ENCODE results near the gene TMEM204. TPM values are rescaled to one million over a fixed set of nuclear protein-coding genes. Genes with fewer than 3 reads are reported as not detected.

Gene TMEM204
- total and polyA plus RNA-seq, 2 donors (not counting 1 experiment from before 2014, with no cell fraction given) = 10.9 to 12.4 TPM

- Histone ChIP-seq H3K79me2 (ENCODE audit: control insufficient read depth, insufficient read depth, low read length) (no peaks in the 10 kb centered on the region), H2AFZ (ENCODE audit: low read length) (no peak overlapping the region), H3K36me3 (ENCODE audit: control insufficient read depth, insufficient read depth, low read length) (no peaks in the 10 kb centered on the region), H3K27me3 (ENCODE audit: control insufficient read depth, insufficient read depth, low read length) (no peaks in the 10 kb centered on the region), H3K4me2 (ENCODE audit: extremely low read depth, insufficient read depth, low read length) (no peak overlapping the region), H3K4me3 (replicated peaks in 1 of 4; ENCODE audit: control extremely low read depth in 1 of 4, insufficient read depth in 1 of 4, low read depth in 3 of 4, low read length in 4 of 4) (no peak overlapping the region), H3K9me3 (ENCODE audit: control insufficient read depth, insufficient read depth, low read depth, low read length) (no peaks in the 10 kb centered on the region), H3K27ac (ENCODE audit: insufficient read depth, low read length) (no peak overlapping the region), H3K9ac (ENCODE audit: insufficient read depth, low read length) (no peak overlapping the region), H3K4me1 (ENCODE audit: control insufficient read depth, extremely low read depth, insufficient read depth, low read length) (no peaks in the 10 kb centered on the region), H4K20me1 (ENCODE audit: control insufficient read depth, extremely low read depth, insufficient read depth, low read length) (no peaks in the 10 kb centered on the region)
- no peak for DNase-seq (ENCODE audit: low read depth in 2 of 2)
- no peak for TF ChIP-seq CTCF (conservative IDR thresholded peaks at IDR 0.05 in 1 of 2, IDR thresholded peaks at IDR 0.05 in 1 of 2; ENCODE audit: low read depth in 1 of 2, low read length in 2 of 2)
- TF ChIP-seq EZH2 (IDR thresholded peaks at IDR 0.05; ENCODE audit: low read length, missing control alignments) = no peak
Measured at GRCh38 chr16:1575578-1575977, 42.1 kb downstream of the TMEM204 start.

DNA sequence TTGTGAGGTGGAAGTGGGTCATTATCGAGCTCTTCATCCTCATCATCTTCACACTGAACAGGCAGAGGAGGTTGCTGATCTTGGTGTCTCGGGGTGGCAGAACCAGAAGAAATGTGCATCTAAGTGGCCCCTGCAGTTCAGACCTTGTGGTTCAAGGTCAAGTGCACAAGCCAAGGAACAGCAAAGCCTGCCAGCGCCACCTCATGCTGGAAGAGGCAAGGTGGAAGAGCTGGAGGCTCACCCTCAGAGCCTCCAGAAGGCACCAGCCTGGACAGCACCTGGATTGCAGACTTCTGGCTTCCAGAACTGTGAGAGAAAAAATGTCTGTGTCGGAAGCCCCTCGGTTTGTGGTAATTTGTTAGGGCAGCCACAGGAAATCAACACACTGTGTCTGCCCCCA is 45.7 kb downstream of the TMEM204 start:
- DNase-seq (ENCODE audit: low read depth in 2 of 2) = no peak
- no peaks in the 10 kb centered on the region for H3K9me3 ChIP-seq (ENCODE audit: control insufficient read depth, insufficient read depth, low read depth, low read length)
- H3K36me3 ChIP-seq (ENCODE audit: control insufficient read depth, insufficient read depth, low read length) = no peaks in the 10 kb centered on the region
- no peaks in the 10 kb centered on the region for H4K20me1 ChIP-seq (ENCODE audit: control insufficient read depth, extremely low read depth, insufficient read depth, low read length)
- H3K4me3 ChIP-seq (replicated peaks in 1 of 4; ENCODE audit: control extremely low read depth in 1 of 4, insufficient read depth in 1 of 4, low read depth in 3 of 4, low read length in 4 of 4) = no peak overlapping the region
- no peak for TF ChIP-seq CTCF (conservative IDR thresholded peaks at IDR 0.05 in 1 of 2, IDR thresholded peaks at IDR 0.05 in 1 of 2; ENCODE audit: low read depth in 1 of 2, low read length in 2 of 2)
- TF ChIP-seq EZH2 (IDR thresholded peaks at IDR 0.05; ENCODE audit: low read length, missing control alignments) = no peak
- no peak overlapping the region for H2AFZ ChIP-seq (ENCODE audit: low read length)
- no peaks in the 10 kb centered on the region for H3K79me2 ChIP-seq (ENCODE audit: control insufficient read depth, insufficient read depth, low read length)
- no peaks in the 10 kb centered on the region for H3K27me3 ChIP-seq (ENCODE audit: control insufficient read depth, insufficient read depth, low read length)
- H3K9ac ChIP-seq (ENCODE audit: insufficient read depth, low read length) = no peak overlapping the region
- H3K4me2 ChIP-seq (ENCODE audit: extremely low read depth, insufficient read depth, low read length) = no peak overlapping the region
- no peaks in the 10 kb centered on the region for H3K4me1 ChIP-seq (ENCODE audit: control insufficient read depth, extremely low read depth, insufficient read depth, low read length)
- H3K27ac ChIP-seq (ENCODE audit: insufficient read depth, low read length) = no peak overlapping the region

DNA sequence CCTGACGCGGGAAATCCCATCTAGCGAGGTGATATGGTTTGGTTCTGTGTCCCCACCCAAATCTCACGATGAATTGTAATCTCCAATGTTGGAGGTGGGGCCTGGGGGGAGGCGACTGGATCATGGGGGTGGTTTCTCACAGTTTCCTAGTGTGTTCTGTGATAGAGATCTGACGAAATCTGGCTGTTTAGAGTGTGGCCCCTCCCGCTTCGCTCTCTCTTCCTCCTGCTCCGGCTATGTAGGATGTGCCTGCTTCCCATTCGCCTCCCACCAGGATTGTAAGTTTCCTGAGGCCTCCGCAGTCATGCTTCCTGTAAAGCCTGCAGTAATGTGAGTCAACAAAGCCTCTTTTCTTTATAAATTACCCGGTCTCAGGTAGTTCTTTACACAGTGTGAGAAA is 46.8 kb downstream of the TMEM204 start:
- H3K27me3 ChIP-seq (ENCODE audit: control insufficient read depth, insufficient read depth, low read length) = no peaks in the 10 kb centered on the region
- H3K9me3 ChIP-seq (ENCODE audit: control insufficient read depth, insufficient read depth, low read depth, low read length) = no peaks in the 10 kb centered on the region
- no peak overlapping the region for H3K27ac ChIP-seq (ENCODE audit: insufficient read depth, low read length)
- no peaks in the 10 kb centered on the region for H3K79me2 ChIP-seq (ENCODE audit: control insufficient read depth, insufficient read depth, low read length)
- no peak for DNase-seq (ENCODE audit: low read depth in 2 of 2)
- TF ChIP-seq CTCF (conservative IDR thresholded peaks at IDR 0.05 in 1 of 2, IDR thresholded peaks at IDR 0.05 in 1 of 2; ENCODE audit: low read depth in 1 of 2, low read length in 2 of 2) (no peak), EZH2 (IDR thresholded peaks at IDR 0.05; ENCODE audit: low read length, missing control alignments) (no peak)
- no peak overlapping the region for H3K9ac ChIP-seq (ENCODE audit: insufficient read depth, low read length)
- H3K4me3 ChIP-seq (replicated peaks in 1 of 4; ENCODE audit: control extremely low read depth in 1 of 4, insufficient read depth in 1 of 4, low read depth in 3 of 4, low read length in 4 of 4) = no peak overlapping the region
- H2AFZ ChIP-seq (ENCODE audit: low read length) = no peak overlapping the region
- H4K20me1 ChIP-seq (ENCODE audit: control insufficient read depth, extremely low read depth, insufficient read depth, low read length) = no peaks in the 10 kb centered on the region
- no peak overlapping the region for H3K4me2 ChIP-seq (ENCODE audit: extremely low read depth, insufficient read depth, low read length)
- H3K36me3 ChIP-seq (ENCODE audit: control insufficient read depth, insufficient read depth, low read length) = no peaks in the 10 kb centered on the region
- H3K4me1 ChIP-seq (ENCODE audit: control insufficient read depth, extremely low read depth, insufficient read depth, low read length) = no peaks in the 10 kb centered on the region

Measured in fibroblast of lung (primary cell).